Pancreas (tissue), 10 donors: ENCODE measurements around the gene CHI3L2. TPM values are rescaled to one million over a fixed set of nuclear protein-coding genes. Genes with fewer than 3 reads are reported as not detected.

ENCODE experiments used
- ATAC-seq, 4 donors: fragments of 200-7000 bp; cut with Tn5 transposase; one replicate each; pipeline versions ENCODE4 v1.8.0 to v1.9.1; 2020; ENCODE audit warnings: mild to moderate bottlenecking in 4 of 4, moderate library complexity in 4 of 4
- DNase-seq, 6 donors: peaks; one replicate each; pipeline ENCODE4 v3.0.0-alpha.2; 2020
- FAIRE-seq: peaks from 2 replicates; lab custom pipeline; 2012; peaks lifted over from hg19 to GRCh38; lab: Jason Lieb, UNC
- H3K27ac ChIP-seq, 4 donors: fragments of 200-600 bp; sonication (generic); 1 replicate in 3 of 4; 2 replicates in 1 of 4; pipeline versions ENCODE4 v1.5.0 to v1.8.0; 2020
- H3K27me3 ChIP-seq, 4 donors: fragments of 200-600 bp; one replicate each; pipeline ENCODE4 v1.8.0; 2021
- H3K36me3 ChIP-seq, 3 donors: fragments of 200-600 bp; sonication (generic) in 1 of 3; one replicate each; pipeline versions ENCODE4 v1.5.0 to v1.8.0; 2020 to 2021
- H3K4me1 ChIP-seq, 3 donors: fragments of 200-600 bp; one replicate each; pipeline ENCODE4 v1.8.0; 2021
- H3K4me3 ChIP-seq, 4 donors: fragments of 200-600 bp; sonication (generic) in 2 of 4; one replicate each; pipeline versions ENCODE4 v1.5.0 to v1.8.0; 2020 to 2021
- H3K9me3 ChIP-seq, 4 donors: fragments of 200-600 bp; one replicate each; pipeline ENCODE4 v1.8.0; 2021
- WGBS, 2 donors: extraction: QIAGEN DNeasy Blood & Tissue Kit; methylation state at CpG; one replicate each; pipeline ENCODE4 v1.1.7; 2013; 5-methylcytosine and 5-hydroxymethylcytosine counted together
- intact Hi-C, 3 donors: fragments of 100-400 bp; cut with DNase I; formaldehyde crosslinking; loops; one replicate each; pipeline versions ENCODE4 v1.11.1 to v1.14.2; 2022
- polyA plus RNA-seq, 2 donors: library from polyadenylated mRNA; stranded (reverse); fragments of 200-250 nt; gene quantifications; one replicate each; pipeline ENCODE4 v1.2.3, GENCODE V29; 2013
- total RNA-seq, 6 donors: library from RNA; stranded (reverse); fragmentation: NEBNext Ultra II Directional in 4 of 6; extraction: Animal tissue kit (Norgen Biotek cat#: 25700) in 4 of 6; gene quantifications; one replicate each; pipeline versions ENCODE4 v1.2.1 to v1.2.4, GENCODE V29; 2021 to 2023
- TF ChIP-seq, protein P1 (sequence below), 4 donors: fragments of 200-600 bp; sonication (generic) in 3 of 4; IDR thresholded peaks; one replicate each; pipeline versions ENCODE4 v1.5.0 to v1.8.0; 2021; ENCODE audit warnings: antibody characterized with exemption in 4 of 4
- donor health status: healthy with polysubstance abuse.
- donor health status: DM: no; HTN: no; CAD: no; lungs with moderate emphysema.
- donor health status: DM: no; HTN: no; CAD: no.
- donor health status: control.
- donor health status: control.
- donor health status: Bipolar disorder and iron deficiency.
- donor health status: DM: yes; HTN: yes; CAD: no.
- donor health status: DM: no; HTN: no; CAD: no.
- donor health status: DM: no; HTN: no; CAD: no.
- donor health status: DM: yes; HTN: yes; CAD: no.

Gene CHI3L2
- total and polyA plus RNA-seq, 8 donors: 0.07 to 1.2 (median 0.66) TPM; not detected in 3

GRCh38 chr1:111184663-111185062 lies 42.9 kb upstream of the CHI3L2 start:
- FAIRE-seq (no peak), DNase-seq (no peak), ATAC-seq (no peak)
- no peak overlapping the region for H3K4me3 ChIP-seq
- TF ChIP-seq, protein P1, sequence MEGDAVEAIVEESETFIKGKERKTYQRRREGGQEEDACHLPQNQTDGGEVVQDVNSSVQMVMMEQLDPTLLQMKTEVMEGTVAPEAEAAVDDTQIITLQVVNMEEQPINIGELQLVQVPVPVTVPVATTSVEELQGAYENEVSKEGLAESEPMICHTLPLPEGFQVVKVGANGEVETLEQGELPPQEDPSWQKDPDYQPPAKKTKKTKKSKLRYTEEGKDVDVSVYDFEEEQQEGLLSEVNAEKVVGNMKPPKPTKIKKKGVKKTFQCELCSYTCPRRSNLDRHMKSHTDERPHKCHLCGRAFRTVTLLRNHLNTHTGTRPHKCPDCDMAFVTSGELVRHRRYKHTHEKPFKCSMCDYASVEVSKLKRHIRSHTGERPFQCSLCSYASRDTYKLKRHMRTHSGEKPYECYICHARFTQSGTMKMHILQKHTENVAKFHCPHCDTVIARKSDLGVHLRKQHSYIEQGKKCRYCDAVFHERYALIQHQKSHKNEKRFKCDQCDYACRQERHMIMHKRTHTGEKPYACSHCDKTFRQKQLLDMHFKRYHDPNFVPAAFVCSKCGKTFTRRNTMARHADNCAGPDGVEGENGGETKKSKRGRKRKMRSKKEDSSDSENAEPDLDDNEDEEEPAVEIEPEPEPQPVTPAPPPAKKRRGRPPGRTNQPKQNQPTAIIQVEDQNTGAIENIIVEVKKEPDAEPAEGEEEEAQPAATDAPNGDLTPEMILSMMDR (IDR thresholded peaks at IDR 0.05): no peak
- no peaks in the 10 kb centered on the region for H3K27me3 ChIP-seq
- H3K36me3 ChIP-seq: peaks cover 0 to 42% (median 11%) of the 10 kb centered on the region in 3 donors
- H3K27ac ChIP-seq: no peak overlapping the region
- intact Hi-C loops: no loop called here
- H3K9me3 ChIP-seq: no peaks in the 10 kb centered on the region
- peaks cover 0 to 6% (median 0%) of the 10 kb centered on the region in 3 donors for H3K4me1 ChIP-seq

GRCh38 chr1:111190931-111191451 lies 36.5 kb upstream of the CHI3L2 start:
- DNase-seq (no peak), FAIRE-seq (no peak), ATAC-seq (peak in 3 of 4 donors; percentile 37 to 53 (median 50))
- TF ChIP-seq, protein P1 (IDR thresholded peaks at IDR 0.05): no peak
- H3K36me3 ChIP-seq: peaks cover 0 to 50% (median 17%) of the 10 kb centered on the region in 3 donors
- H3K27ac ChIP-seq: no peak overlapping the region
- H3K4me3 ChIP-seq: no peak overlapping the region
- intact Hi-C loops: no loop called here
- no peaks in the 10 kb centered on the region for H3K9me3 ChIP-seq
- H3K27me3 ChIP-seq: no peaks in the 10 kb centered on the region
- H3K4me1 ChIP-seq: peaks cover 0 to 15% (median 0%) of the 10 kb centered on the region in 3 donors
- WGBS, 2 donors: 80 to 89% methylated on average over 2 of the region's 2 CpGs

DNA sequence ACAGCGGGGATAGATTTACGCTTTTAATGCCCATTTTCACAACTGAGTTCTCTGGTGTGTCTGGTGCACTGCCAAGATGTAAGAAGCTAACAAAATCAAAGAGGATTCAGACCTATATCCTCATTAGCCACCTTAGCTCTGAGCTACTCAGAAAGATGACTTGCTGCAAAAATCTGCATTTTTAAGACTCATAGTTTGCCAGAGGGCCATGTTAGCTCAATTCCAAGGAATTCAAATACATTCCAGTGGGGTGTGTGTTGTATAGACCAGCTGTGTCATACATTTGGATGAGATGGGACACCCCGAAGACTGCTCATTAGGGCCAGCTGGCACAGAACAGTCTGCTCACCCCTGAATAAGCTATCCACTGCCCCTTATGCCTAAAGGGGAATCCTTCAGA lies 36.0 kb upstream of the CHI3L2 start:
- TF ChIP-seq, protein P1 (IDR thresholded peaks at IDR 0.05): no peak
- no peak for FAIRE-seq
- Histone ChIP-seq H3K36me3 (peaks cover 0 to 55% (median 18%) of the 10 kb centered on the region in 3 donors), H3K27ac (no peak overlapping the region), H3K9me3 (no peaks in the 10 kb centered on the region), H3K4me1 (peaks cover 0 to 15% (median 0%) of the 10 kb centered on the region in 3 donors), H3K27me3 (no peaks in the 10 kb centered on the region), H3K4me3 (no peak overlapping the region)
- no peak for ATAC-seq
- DNase-seq: no peak
- intact Hi-C loops: no loop called here
- WGBS, 2 donors: 64 to 85% methylated on average over 3 of the region's 3 CpGs

GRCh38 chr1:111192074-111192473 lies 35.4 kb upstream of the CHI3L2 start:
- Histone ChIP-seq H3K27ac (peak overlapping the region in 1 of 4 donors; percentile 67), H3K36me3 (peaks cover 0 to 52% (median 14%) of the 10 kb centered on the region in 3 donors), H3K27me3 (no peaks in the 10 kb centered on the region), H3K9me3 (no peaks in the 10 kb centered on the region), H3K4me3 (no peak overlapping the region), H3K4me1 (peaks cover 0 to 15% (median 0%) of the 10 kb centered on the region in 3 donors)
- DNase-seq (no peak), ATAC-seq (no peak), FAIRE-seq (no peak)
- intact Hi-C loops: no loop called here
- TF ChIP-seq, protein P1 (IDR thresholded peaks at IDR 0.05): no peak
- 97 to 98% methylated on average over 5 of the region's 5 CpGs for WGBS, 2 donors
